ENCODE results near the gene L1TD1. TPM values are rescaled to one million over a fixed set of nuclear protein-coding genes. Genes with fewer than 3 reads are reported as not detected.

Gene L1TD1
- total and polyA plus RNA-seq, 9 of the 15 experiments (the other 6 are each of a cell fraction or from before 2014, with no cell fraction given): 0.09 TPM; not detected in 8

DNA sequence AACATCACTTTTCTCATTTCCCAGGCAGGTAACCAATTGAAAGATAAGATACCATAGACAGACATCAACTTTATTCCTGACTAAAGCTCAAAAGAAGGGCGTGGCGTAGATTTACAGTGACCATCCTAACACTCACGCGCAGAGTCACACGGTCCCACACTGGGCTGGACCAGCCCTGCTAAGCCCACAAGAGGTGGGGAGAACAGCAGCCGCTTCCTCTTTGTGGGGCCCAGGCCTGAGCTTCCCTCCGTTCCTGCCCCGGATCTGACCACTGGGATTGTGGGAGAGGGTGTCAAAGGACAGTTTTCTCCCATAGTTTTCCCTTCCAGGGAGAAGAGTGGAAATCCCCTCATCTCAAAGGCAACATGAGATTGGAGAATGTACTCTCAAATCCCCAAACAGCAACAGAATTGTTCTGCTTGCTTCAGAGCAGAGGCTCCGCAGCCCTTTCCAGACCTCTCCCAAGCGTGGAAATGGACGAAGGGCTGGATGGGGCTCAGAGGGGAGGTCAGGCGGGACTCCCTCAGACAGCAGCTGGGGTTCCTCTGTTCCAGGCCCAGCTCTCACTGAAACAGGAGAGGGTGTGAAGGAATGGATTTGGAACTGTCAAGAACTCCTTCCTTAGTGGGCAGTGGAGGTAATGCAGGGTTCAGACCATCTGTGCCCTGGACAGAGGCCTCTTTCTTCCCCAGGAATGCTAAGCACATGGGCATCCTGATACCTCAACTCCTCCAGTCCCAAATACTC is 33.7 kb downstream of the L1TD1 start:
- no peak overlapping the region for H3K9ac ChIP-seq (ENCODE audit: insufficient read depth in 1 of 2, low read depth in 2 of 2, low read length in 2 of 2)
- no peaks in the 10 kb centered on the region for H4K20me1 ChIP-seq (replicated peaks; ENCODE audit: control insufficient read depth, insufficient read depth, low read length)
- no peak for FAIRE-seq
- no peaks in the 10 kb centered on the region for H3K79me2 ChIP-seq (ENCODE audit: control insufficient read depth, insufficient read depth, low read length)
- no peaks in the 10 kb centered on the region for H3K9me1 ChIP-seq (ENCODE audit: control insufficient read depth, insufficient read depth, low read length)
- no peaks in the 10 kb centered on the region for H3K9me3 ChIP-seq (replicated peaks; ENCODE audit: control insufficient read depth, insufficient read depth, low read depth, low read length)
- ChIA-PET CTCF (ENCODE audit: low intra/inter-chr PET ratio) (no interaction called here), POLR2A (no interaction called here)
- no peak for DNase-seq (ENCODE audit: extremely low read depth in 1 of 4, low spot score in 3 of 4)
- H3K27ac ChIP-seq (ENCODE audit: extremely low read depth, low read depth, low read length): no peak overlapping the region
- H3K36me3 ChIP-seq (ENCODE audit: control insufficient read depth, insufficient read depth, low read length): no peaks in the 10 kb centered on the region
- TF ChIP-seq KLF16 (IDR thresholded peaks at IDR 0.05): no peak
- TF ChIP-seq ETV1 (tag; conservative IDR thresholded peaks at IDR 0.05; ENCODE audit: low read depth): no peak
- TF ChIP-seq TOE1 (IDR thresholded peaks at IDR 0.05; ENCODE audit: borderline replicate concordance): no peak
- no peak for TF ChIP-seq TOE1 (CRISPR knock-in tag; IDR thresholded peaks at IDR 0.05; ENCODE audit: borderline replicate concordance, low read depth)
- no peak for TF ChIP-seq HDAC6 (IDR thresholded peaks at IDR 0.05; ENCODE audit: low read depth, low read length)
- TF ChIP-seq ILK (tag; IDR thresholded peaks at IDR 0.05; ENCODE audit: borderline replicate concordance, low read depth): no peak
- TF ChIP-seq, protein P1, sequence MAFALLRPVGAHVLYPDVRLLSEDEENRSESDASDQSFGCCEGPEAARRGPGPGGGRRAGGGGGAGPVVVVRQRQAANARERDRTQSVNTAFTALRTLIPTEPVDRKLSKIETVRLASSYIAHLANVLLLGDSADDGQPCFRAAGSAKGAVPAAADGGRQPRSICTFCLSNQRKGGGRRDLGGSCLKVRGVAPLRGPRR (CRISPR knock-in tag; IDR thresholded peaks at IDR 0.05): no peak
- no peak for TF ChIP-seq ZNF76 (CRISPR knock-in tag; IDR thresholded peaks at IDR 0.05; ENCODE audit: borderline replicate concordance)
- no peak for TF ChIP-seq NR4A1 (CRISPR knock-in tag; IDR thresholded peaks at IDR 0.05)
- no peak for TF ChIP-seq NR4A1 (tag; IDR thresholded peaks at IDR 0.05)
- no peak for TF ChIP-seq ETS2 (tag; IDR thresholded peaks at IDR 0.05; ENCODE audit: borderline replicate concordance, poor library complexity, severe bottlenecking)
- TF ChIP-seq, protein P2, sequence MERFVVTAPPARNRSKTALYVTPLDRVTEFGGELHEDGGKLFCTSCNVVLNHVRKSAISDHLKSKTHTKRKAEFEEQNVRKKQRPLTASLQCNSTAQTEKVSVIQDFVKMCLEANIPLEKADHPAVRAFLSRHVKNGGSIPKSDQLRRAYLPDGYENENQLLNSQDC (CRISPR knock-in tag; IDR thresholded peaks at IDR 0.05): no peak
- no peak for TF ChIP-seq NFIC (IDR thresholded peaks at IDR 0.05)
- TF ChIP-seq NCOA6 (IDR thresholded peaks at IDR 0.05): no peak
- no peak for TF ChIP-seq PHF20 (IDR thresholded peaks at IDR 0.05; ENCODE audit: partially characterized antibody)
- in situ Hi-C loops (cut with MboI) (no loop called here), intact Hi-C loops (cut with micrococcal nuclease) (no loop called here)
- no TSS peak for BruUV-seq (replicated peaks)
- H2AFZ ChIP-seq (ENCODE audit: low read depth, low read length): no peak overlapping the region
- ATAC-seq: no peak
- peaks cover 4 to 29% of the 10 kb centered on the region in 2 experiments; a peak in 2 of 5 replicates for H3K27me3 ChIP-seq (ENCODE audit: control insufficient read depth in 2 of 2, insufficient read depth in 2 of 2, low read length in 2 of 2)
- no peak overlapping the region for H3K4me3 ChIP-seq
- H3K4me2 ChIP-seq (ENCODE audit: insufficient read depth, low read length): no peak overlapping the region
- WGBS (ENCODE audit: insufficient coverage, low coverage, missing lambda C conversion rate): 6% methylated on average over 12 of the region's 12 CpGs
- no peaks in the 10 kb centered on the region for H3K4me1 ChIP-seq (replicated peaks in 1 of 2; ENCODE audit: control insufficient read depth in 2 of 2, insufficient read depth in 2 of 2, low read length in 2 of 2)
